ENCODE measurements around the gene GRID2.

DNA sequence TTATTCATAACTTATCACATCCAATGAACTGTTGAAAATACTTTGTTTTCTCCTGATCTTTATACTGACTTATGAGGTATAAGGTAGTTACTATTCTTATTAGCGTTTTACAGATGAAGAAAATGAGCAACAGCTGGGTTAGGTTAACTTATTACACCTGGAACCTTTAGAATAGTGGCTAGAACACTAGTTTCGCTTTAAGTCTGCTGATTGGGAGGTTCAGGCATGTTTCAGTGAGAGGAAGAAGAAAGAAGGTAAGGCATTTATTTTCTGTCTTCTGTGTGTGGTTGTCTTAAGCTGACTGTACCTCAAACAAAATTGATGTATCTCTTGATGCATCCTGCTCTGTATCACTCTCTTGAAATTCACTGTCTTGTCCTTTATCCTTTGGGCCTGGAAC, 302.5 kb downstream of the GRID2 start:
- TF ChIP-seq, protein P1, sequence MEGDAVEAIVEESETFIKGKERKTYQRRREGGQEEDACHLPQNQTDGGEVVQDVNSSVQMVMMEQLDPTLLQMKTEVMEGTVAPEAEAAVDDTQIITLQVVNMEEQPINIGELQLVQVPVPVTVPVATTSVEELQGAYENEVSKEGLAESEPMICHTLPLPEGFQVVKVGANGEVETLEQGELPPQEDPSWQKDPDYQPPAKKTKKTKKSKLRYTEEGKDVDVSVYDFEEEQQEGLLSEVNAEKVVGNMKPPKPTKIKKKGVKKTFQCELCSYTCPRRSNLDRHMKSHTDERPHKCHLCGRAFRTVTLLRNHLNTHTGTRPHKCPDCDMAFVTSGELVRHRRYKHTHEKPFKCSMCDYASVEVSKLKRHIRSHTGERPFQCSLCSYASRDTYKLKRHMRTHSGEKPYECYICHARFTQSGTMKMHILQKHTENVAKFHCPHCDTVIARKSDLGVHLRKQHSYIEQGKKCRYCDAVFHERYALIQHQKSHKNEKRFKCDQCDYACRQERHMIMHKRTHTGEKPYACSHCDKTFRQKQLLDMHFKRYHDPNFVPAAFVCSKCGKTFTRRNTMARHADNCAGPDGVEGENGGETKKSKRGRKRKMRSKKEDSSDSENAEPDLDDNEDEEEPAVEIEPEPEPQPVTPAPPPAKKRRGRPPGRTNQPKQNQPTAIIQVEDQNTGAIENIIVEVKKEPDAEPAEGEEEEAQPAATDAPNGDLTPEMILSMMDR (conservative IDR thresholded peaks at IDR 0.05 in 1 of 2, IDR thresholded peaks at IDR 0.05 in 1 of 2; ENCODE audit: low read depth in 1 of 2, low read length in 2 of 2) = no peak
- no peak for TF ChIP-seq EZH2 (IDR thresholded peaks at IDR 0.05; ENCODE audit: low read length, missing control alignments)

All from fibroblast of lung (primary cell).